ENCODE data around the gene ATRNL1.

ATRNL1 gene

GRCh38 chr10:115432188-115432819 lies 339.1 kb downstream of the ATRNL1 start:
- H2AFZ ChIP-seq: no peak overlapping the region
- TF ChIP-seq CTCF (IDR thresholded peaks at IDR 0.05): peak; percentile 72
- H3K27ac ChIP-seq: no peak overlapping the region
- no peak overlapping the region for H3K9ac ChIP-seq
- no peak overlapping the region for H3K4me3 ChIP-seq (ENCODE audit: low read depth, low read length)
- no peaks in the 10 kb centered on the region for H3K36me3 ChIP-seq (ENCODE audit: control insufficient read depth, insufficient read depth, low read length)
- no peaks in the 10 kb centered on the region for H3K4me1 ChIP-seq
- no peaks in the 10 kb centered on the region for H3K79me2 ChIP-seq
- H3K27me3 ChIP-seq (ENCODE audit: control insufficient read depth, insufficient read depth, low read length): no peaks in the 10 kb centered on the region
- H3K4me2 ChIP-seq (ENCODE audit: low read length): no peak overlapping the region
- H3K9me3 ChIP-seq (ENCODE audit: control insufficient read depth, low read length): no peaks in the 10 kb centered on the region

GRCh38 chr10:115436999-115437398 lies 343.8 kb downstream of the ATRNL1 start:
- no peak overlapping the region for H3K9ac ChIP-seq
- H2AFZ ChIP-seq: no peak overlapping the region
- no peaks in the 10 kb centered on the region for H3K4me1 ChIP-seq
- TF ChIP-seq CTCF (IDR thresholded peaks at IDR 0.05): no peak
- no peaks in the 10 kb centered on the region for H3K9me3 ChIP-seq (ENCODE audit: control insufficient read depth, low read length)
- no peaks in the 10 kb centered on the region for H3K36me3 ChIP-seq (ENCODE audit: control insufficient read depth, insufficient read depth, low read length)
- no peaks in the 10 kb centered on the region for H3K27me3 ChIP-seq (ENCODE audit: control insufficient read depth, insufficient read depth, low read length)
- H3K79me2 ChIP-seq: no peaks in the 10 kb centered on the region
- H3K4me2 ChIP-seq (ENCODE audit: low read length): no peak overlapping the region
- no peak overlapping the region for H3K27ac ChIP-seq
- H3K4me3 ChIP-seq (ENCODE audit: low read depth, low read length): no peak overlapping the region

- no peaks in the 10 kb centered on the region for H3K36me3 ChIP-seq (ENCODE audit: control insufficient read depth, insufficient read depth, low read length)
- H3K79me2 ChIP-seq: no peaks in the 10 kb centered on the region
- H3K4me2 ChIP-seq (ENCODE audit: low read length): no peak overlapping the region
- H3K27ac ChIP-seq: no peak overlapping the region
- H3K27me3 ChIP-seq (ENCODE audit: control insufficient read depth, insufficient read depth, low read length): no peaks in the 10 kb centered on the region
- H3K9ac ChIP-seq: no peak overlapping the region
- H2AFZ ChIP-seq: peak overlapping the region; percentile 63
- H3K9me3 ChIP-seq (ENCODE audit: control insufficient read depth, low read length): no peaks in the 10 kb centered on the region
- no peaks in the 10 kb centered on the region for H3K4me1 ChIP-seq
- peak; percentile 23 for TF ChIP-seq CTCF (IDR thresholded peaks at IDR 0.05)
- no peak overlapping the region for H3K4me3 ChIP-seq (ENCODE audit: low read depth, low read length)
Measured at GRCh38 chr10:115441907-115442545, 348.9 kb downstream of the ATRNL1 start.

GRCh38 chr10:115456812-115457211 lies 363.6 kb downstream of the ATRNL1 start:
- H3K36me3 ChIP-seq (ENCODE audit: control insufficient read depth, insufficient read depth, low read length): no peaks in the 10 kb centered on the region
- H3K79me2 ChIP-seq: no peaks in the 10 kb centered on the region
- H3K9ac ChIP-seq: no peak overlapping the region
- H2AFZ ChIP-seq: no peak overlapping the region
- H3K27me3 ChIP-seq (ENCODE audit: control insufficient read depth, insufficient read depth, low read length): no peaks in the 10 kb centered on the region
- H3K27ac ChIP-seq: no peak overlapping the region
- no peaks in the 10 kb centered on the region for H3K4me1 ChIP-seq
- H3K9me3 ChIP-seq (ENCODE audit: control insufficient read depth, low read length): no peaks in the 10 kb centered on the region
- TF ChIP-seq CTCF (IDR thresholded peaks at IDR 0.05): no peak
- no peak overlapping the region for H3K4me2 ChIP-seq (ENCODE audit: low read length)
- no peak overlapping the region for H3K4me3 ChIP-seq (ENCODE audit: low read depth, low read length)

GRCh38 chr10:115483294-115483693 lies 390.1 kb downstream of the ATRNL1 start:
- no peaks in the 10 kb centered on the region for H3K27me3 ChIP-seq (ENCODE audit: control insufficient read depth, insufficient read depth, low read length)
- no peak overlapping the region for H3K4me2 ChIP-seq (ENCODE audit: low read length)
- H3K4me1 ChIP-seq: no peaks in the 10 kb centered on the region
- no peak for TF ChIP-seq CTCF (IDR thresholded peaks at IDR 0.05)
- no peaks in the 10 kb centered on the region for H3K36me3 ChIP-seq (ENCODE audit: control insufficient read depth, insufficient read depth, low read length)
- no peak overlapping the region for H3K9ac ChIP-seq
- no peaks in the 10 kb centered on the region for H3K79me2 ChIP-seq
- H3K27ac ChIP-seq: no peak overlapping the region
- no peak overlapping the region for H3K4me3 ChIP-seq (ENCODE audit: low read depth, low read length)
- H3K9me3 ChIP-seq (ENCODE audit: control insufficient read depth, low read length): no peaks in the 10 kb centered on the region
- no peak overlapping the region for H2AFZ ChIP-seq

Measured in parathyroid adenoma (tissue), 2 donors.